GM18505 (cell line): ENCODE measurements around the gene C10orf67.

Source experiments
- ATAC-seq: cut with Tn5 transposase; IDR thresholded peaks from one replicate; pipeline ENCODE4 v1.9.1; 2021; ENCODE audit not compliant: unreplicated experiment
- POLR2A ChIP-seq: IDR thresholded peaks from 4 replicates; pipeline ENCODE4 v1.6.1; 2011; ENCODE audit warnings: borderline replicate concordance; ENCODE audit not compliant: insufficient read depth, insufficient read length; ENCODE audit errors: extremely low read depth

Gene C10orf67

GRCh38 chr10:23171232-23171876 lies 173.2 kb downstream of the C10orf67 start:
- ATAC-seq, result no peak
- no peak for TF ChIP-seq POLR2A

GRCh38 chr10:23158370-23158769 lies 186.2 kb downstream of the C10orf67 start:
- peak; percentile 58 for ATAC-seq
- no peak for TF ChIP-seq POLR2A

- no peak for TF ChIP-seq POLR2A
- peak; percentile 63 for ATAC-seq
Observed at GRCh38 chr10:23157691-23158369, 186.8 kb downstream of the C10orf67 start.

GRCh38 chr10:23157239-23157681 lies 187.3 kb downstream of the C10orf67 start:
- TF ChIP-seq POLR2A, result no peak
- ATAC-seq, result no peak

DNA sequence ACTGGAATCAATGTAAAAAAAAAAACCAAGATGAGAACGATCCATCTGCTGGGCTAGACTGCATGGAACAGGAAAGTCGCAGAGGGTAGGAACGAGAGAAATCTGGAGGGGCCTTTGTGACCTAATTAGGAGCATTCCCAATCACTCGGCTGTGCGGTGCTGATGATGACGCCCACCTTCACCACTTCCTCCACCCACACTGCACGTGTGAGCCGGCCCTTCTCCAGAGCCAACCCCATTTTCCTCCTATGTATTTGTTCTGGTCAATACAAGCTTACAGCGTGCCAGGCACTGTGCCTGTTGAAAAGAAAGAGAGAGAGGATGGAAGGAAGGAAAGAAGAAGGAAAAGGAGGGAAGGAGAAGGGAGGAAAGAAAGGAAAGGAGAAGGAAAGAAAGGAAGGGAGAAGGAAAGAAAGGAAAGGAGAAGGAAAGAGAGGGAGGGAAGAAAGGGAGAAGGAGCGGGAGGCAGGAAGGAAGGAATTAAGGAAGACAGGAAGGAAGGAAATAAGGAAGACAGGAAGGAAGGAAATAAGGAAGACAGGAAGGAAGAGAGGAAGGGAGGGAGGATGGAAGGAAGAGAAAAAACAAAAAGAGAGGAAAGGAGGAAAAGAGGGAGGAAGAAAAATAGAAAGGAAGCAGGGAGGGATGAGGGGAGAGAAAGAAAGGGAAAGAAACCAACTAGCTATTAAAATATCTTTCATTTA lies 188.0 kb downstream of the C10orf67 start:
- no peak for TF ChIP-seq POLR2A
- no peak for ATAC-seq

- no peak for TF ChIP-seq POLR2A
Observed at GRCh38 chr10:23155169-23155568, 189.4 kb downstream of the C10orf67 start.

More at GRCh38 chr10:23155169-23155568, 189.4 kb downstream of the C10orf67 start:
- no peak for ATAC-seq
